ENCODE data around the gene ZMAT3. TPM values are rescaled to one million over a fixed set of nuclear protein-coding genes. Genes with fewer than 3 reads are reported as not detected.

ZMAT3 gene
- polyA plus RNA-seq, 1 of the 3 experiments (the other 2 are of a cell fraction): 11.9 TPM

GRCh38 chr3:178971614-178972013 lies 100.0 kb downstream of the ZMAT3 start:
- H3K9ac ChIP-seq: no peak overlapping the region
- ChIA-PET POLR2A (no interaction called here), CTCF (interaction anchor here (2.0 kb wide), 1 partner anchor 537 kb away, joined by 7 read pairs; no protein-coding TSS in a partner anchor)
- H3K4me3 ChIP-seq (ENCODE audit: low read depth in 2 of 2, low read length in 1 of 2): no peak overlapping the region
- TF ChIP-seq USF2 (IDR thresholded peaks at IDR 0.05; ENCODE audit: borderline replicate concordance, low read depth, low read length) (no peak), YY1 (IDR thresholded peaks at IDR 0.05; ENCODE audit: low read depth) (no peak)
- no peaks in the 10 kb centered on the region for H3K79me2 ChIP-seq (ENCODE audit: insufficient read depth)
- no peak overlapping the region for H2AFZ ChIP-seq (ENCODE audit: low read depth)
- H3K4me1 ChIP-seq (ENCODE audit: control insufficient read depth in 1 of 2, insufficient read depth in 2 of 2, low read depth in 1 of 2, low read length in 1 of 2): peaks cover 2 to 13% of the 10 kb centered on the region in 2 experiments; a peak in 2 of 4 replicates
- no peak for DNase-seq
- no peaks in the 10 kb centered on the region for H3K9me2 ChIP-seq
- H3K4me2 ChIP-seq: no peak overlapping the region
- no peaks in the 10 kb centered on the region for H4K20me1 ChIP-seq (ENCODE audit: insufficient read depth)
- no peak overlapping the region for H3K27ac ChIP-seq (ENCODE audit: low read depth in 2 of 2, low read length in 1 of 2)
- WGBS (ENCODE audit: low lambda C conversion rate): 0% methylated on average over 1 of the region's 1 CpG
- H3F3A ChIP-seq (replicated peaks; ENCODE audit: insufficient read depth): no peaks in the 10 kb centered on the region
- H3K36me3 ChIP-seq (replicated peaks in 1 of 2; ENCODE audit: control insufficient read depth in 1 of 2, insufficient read depth in 2 of 2, low read length in 1 of 2): no peaks in the 10 kb centered on the region
- H3K9me3 ChIP-seq: no peaks in the 10 kb centered on the region
- no peaks in the 10 kb centered on the region for H3K27me3 ChIP-seq (ENCODE audit: insufficient read depth)

- POLR2A ChIA-PET: no interaction called here
- peaks cover 2 to 14% of the 10 kb centered on the region in 2 experiments; a peak in 3 of 4 replicates for H3K4me1 ChIP-seq (ENCODE audit: control insufficient read depth in 1 of 2, insufficient read depth in 2 of 2, low read depth in 1 of 2, low read length in 1 of 2)
- H3K9ac ChIP-seq: no peak overlapping the region
- no peaks in the 10 kb centered on the region for H3F3A ChIP-seq (replicated peaks; ENCODE audit: insufficient read depth)
- no peak overlapping the region for H3K4me2 ChIP-seq
- H3K9me3 ChIP-seq: no peaks in the 10 kb centered on the region
- no peaks in the 10 kb centered on the region for H3K36me3 ChIP-seq (replicated peaks in 1 of 2; ENCODE audit: control insufficient read depth in 1 of 2, insufficient read depth in 2 of 2, low read length in 1 of 2)
- WGBS (ENCODE audit: low lambda C conversion rate): 59% methylated on average over 5 of the region's 5 CpGs
- no peaks in the 10 kb centered on the region for H3K27me3 ChIP-seq (ENCODE audit: insufficient read depth)
- no peaks in the 10 kb centered on the region for H4K20me1 ChIP-seq (ENCODE audit: insufficient read depth)
- H3K79me2 ChIP-seq (ENCODE audit: insufficient read depth): no peaks in the 10 kb centered on the region
- H3K4me3 ChIP-seq (ENCODE audit: low read depth in 2 of 2, low read length in 1 of 2): no peak overlapping the region
- H3K9me2 ChIP-seq: no peaks in the 10 kb centered on the region
- H2AFZ ChIP-seq (ENCODE audit: low read depth): no peak overlapping the region
- CTCF ChIA-PET: interaction anchor here (10.5 kb wide), 1 partner anchor 535 kb away, joined by 160 read pairs; no protein-coding TSS in a partner anchor
- H3K27ac ChIP-seq (ENCODE audit: low read depth in 2 of 2, low read length in 1 of 2): no peak overlapping the region
- DNase-seq: no peak
- TF ChIP-seq TCF12 (IDR thresholded peaks at IDR 0.05): no peak
- no peak for TF ChIP-seq RXRA (IDR thresholded peaks at IDR 0.05; ENCODE audit: borderline replicate concordance, low read depth)
- TF ChIP-seq ZBTB33 (IDR thresholded peaks at IDR 0.05; ENCODE audit: borderline replicate concordance, low read depth): no peak
- TF ChIP-seq POLR2AphosphoS5 (IDR thresholded peaks at IDR 0.05; ENCODE audit: low read depth, low read length): no peak
- no peak for TF ChIP-seq MXI1 (IDR thresholded peaks at IDR 0.05; ENCODE audit: low read depth, low read length)
- no peak for TF ChIP-seq NRF1 (IDR thresholded peaks at IDR 0.05; ENCODE audit: low read depth, low read length)
- TF ChIP-seq RFX5 (IDR thresholded peaks at IDR 0.05; ENCODE audit: low read length): no peak
- no peak for TF ChIP-seq TAF1 (IDR thresholded peaks at IDR 0.05; ENCODE audit: borderline replicate concordance, low read depth, low read length)
- TF ChIP-seq USF1 (IDR thresholded peaks at IDR 0.05; ENCODE audit: borderline replicate concordance, low read depth): no peak
- no peak for TF ChIP-seq SIN3A (IDR thresholded peaks at IDR 0.05; ENCODE audit: borderline replicate concordance, low read depth, low read length)
- no peak for TF ChIP-seq EZH2phosphoT487 (IDR thresholded peaks at IDR 0.05; ENCODE audit: borderline replicate concordance, low read depth)
- TF ChIP-seq PBX3 (IDR thresholded peaks at IDR 0.05): no peak
- no peak for TF ChIP-seq RCOR1 (IDR thresholded peaks at IDR 0.05; ENCODE audit: low read length)
- TF ChIP-seq CTCF (IDR thresholded peaks at IDR 0.05): no peak
- TF ChIP-seq TEAD4 (IDR thresholded peaks at IDR 0.05; ENCODE audit: borderline replicate concordance, insufficient read depth): no peak
- TF ChIP-seq GABPA (IDR thresholded peaks at IDR 0.05; ENCODE audit: low read depth): no peak
- TF ChIP-seq YY1 (IDR thresholded peaks at IDR 0.05; ENCODE audit: low read depth): no peak
These were observed 102.5 kb downstream of the ZMAT3 start for GRCh38 chr3:178969004-178969700.

Measured in SK-N-SH (cell line).